HCT116 (cell line): ENCODE results near the gene NUP153.

ENCODE experiments used
- ATF3 ChIP-seq: IDR thresholded peaks from 2 replicates; pipeline ENCODE4 v1.6.1; 2012
- CEBPB ChIP-seq: IDR thresholded peaks from 2 replicates; pipeline ENCODE4 v1.6.1; 2012; ENCODE audit warnings: low read depth
- CTCF ChIP-seq, 3 experiments: fragments of 200-600 bp in 1 of 3; sonication (generic) in 1 of 3; IDR thresholded peaks in 2 of 3; conservative IDR thresholded peaks in 1 of 3; 2 replicates each; pipeline ENCODE4 v1.5.1; 2012 to 2017; ENCODE audit warnings: low read depth in 2 of 3, low read length in 2 of 3, antibody characterized with exemption in 1 of 3, borderline replicate concordance in 1 of 3, control low read depth in 1 of 3, mild to moderate bottlenecking in 1 of 3, mixed read lengths in 1 of 3, mixed run types in 1 of 3, moderate library complexity in 1 of 3; ENCODE audit not compliant: insufficient read depth in 1 of 3
- EZH2 ChIP-seq: fragments of 200-600 bp; sonication (generic); IDR thresholded peaks from 2 replicates; pipeline ENCODE4 v1.6.1; 2017; ENCODE audit warnings: antibody characterized with exemption, mixed run types
- EZH2phosphoT487 ChIP-seq: fragments of 200-600 bp; IDR thresholded peaks from 2 replicates; pipeline ENCODE4 v1.6.1; 2018; ENCODE audit warnings: antibody characterized with exemption, borderline replicate concordance
- JUND ChIP-seq: IDR thresholded peaks from 2 replicates; pipeline ENCODE4 v1.6.1; 2012
- POLR2A ChIP-seq: IDR thresholded peaks from 2 replicates; pipeline ENCODE4 v1.7.0; 2011; ENCODE audit warnings: borderline replicate concordance; ENCODE audit not compliant: insufficient read depth, insufficient read length; ENCODE audit errors: extremely low read depth
- POLR2AphosphoS5 ChIP-seq: IDR thresholded peaks from 2 replicates; pipeline ENCODE4 v1.6.1; 2011; ENCODE audit warnings: mild to moderate bottlenecking, low read depth, low read length, moderate library complexity
- RAD21 ChIP-seq: IDR thresholded peaks from 2 replicates; pipeline ENCODE4 v1.6.1; 2012; ENCODE audit warnings: low read depth, mild to moderate bottlenecking
- REST ChIP-seq: IDR thresholded peaks from 2 replicates; pipeline ENCODE4 v1.6.1; 2012; ENCODE audit warnings: low read depth
- SRF ChIP-seq: IDR thresholded peaks from 2 replicates; pipeline ENCODE4 v1.6.1; 2012; ENCODE audit warnings: low read depth
- TCF7L2 ChIP-seq: IDR thresholded peaks from 2 replicates; pipeline ENCODE4 v1.7.0; 2011; ENCODE audit warnings: borderline replicate concordance, inconsistent platforms; ENCODE audit not compliant: insufficient read depth, insufficient read length; ENCODE audit errors: extremely low read depth
- ZBTB33 ChIP-seq: IDR thresholded peaks from 2 replicates; pipeline ENCODE4 v1.6.1; 2011; ENCODE audit warnings: mild to moderate bottlenecking, low read length, moderate library complexity; ENCODE audit not compliant: insufficient replicate concordance; ENCODE audit errors: extremely low read depth
- ZNF274 ChIP-seq: fragments of 200-500 bp; sonication (Bioruptor generic); IDR thresholded peaks from 2 replicates; pipeline ENCODE4 v1.6.1; 2014; ENCODE audit warnings: mild to moderate bottlenecking, low read depth, low read length, inconsistent platforms

- TF ChIP-seq POLR2A (no peak), CTCF (IDR thresholded peaks at IDR 0.05 in 2 of 3, conservative IDR thresholded peaks at IDR 0.05 in 1 of 3; ENCODE audit: borderline replicate concordance in 1 of 3, insufficient read depth in 1 of 3, low read depth in 2 of 3, low read length in 2 of 3) (no peak), EZH2 (no peak), RAD21 (no peak), REST (no peak), JUND (no peak), POLR2AphosphoS5 (no peak), EZH2phosphoT487 (no peak), SRF (no peak), ZBTB33 (no peak), CEBPB (no peak), ZNF274 (no peak), TCF7L2 (no peak), ATF3 (no peak)
These were observed 43.5 kb downstream of the NUP153 start for GRCh38 chr6:17663226-17663625.
